ENCODE results near the gene ANKRD13D.

DNA sequence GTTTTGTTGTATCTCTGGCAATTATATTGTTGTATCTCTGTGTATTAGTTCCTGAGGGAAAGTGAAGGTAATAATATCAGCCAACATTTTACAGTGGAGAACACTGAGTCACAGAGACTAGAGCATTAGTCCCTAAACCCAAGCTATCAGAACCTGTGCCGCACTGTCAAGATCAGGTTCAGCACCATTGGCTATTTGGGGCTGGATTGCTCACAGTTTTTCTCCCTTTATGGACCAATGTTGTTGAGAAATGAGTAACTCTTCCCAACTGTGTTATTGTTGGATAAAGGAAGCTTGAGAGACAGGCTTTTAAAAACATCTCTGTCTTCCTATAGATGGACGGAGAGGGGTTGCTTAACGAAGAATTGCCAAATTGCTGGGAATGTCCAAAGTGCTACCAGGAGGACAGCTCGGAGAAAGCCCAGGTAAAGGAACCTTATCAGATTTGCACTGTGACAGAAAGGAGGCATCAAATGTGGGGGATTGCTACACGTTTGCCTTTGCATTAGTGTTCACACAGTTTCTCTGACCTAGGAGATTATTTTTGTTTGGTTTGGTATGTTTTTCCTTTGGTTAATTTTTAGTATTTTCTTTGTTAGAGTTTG is 41.1 kb upstream of the ANKRD13D start:
- TF ChIP-seq ZNF274 (IDR thresholded peaks at IDR 0.05; ENCODE audit: borderline replicate concordance, extremely low read depth, low read length) = no peak
- no peak for TF ChIP-seq POLR2AphosphoS5 (IDR thresholded peaks at IDR 0.05; ENCODE audit: low read depth, low read length)
- TF ChIP-seq EGR1 (IDR thresholded peaks at IDR 0.05; ENCODE audit: borderline replicate concordance, low read depth, low read length) = no peak
- no peak for TF ChIP-seq RAD21 (IDR thresholded peaks at IDR 0.05 in 1 of 2, conservative IDR thresholded peaks at IDR 0.05 in 1 of 2; ENCODE audit: low read depth in 2 of 2, low read length in 2 of 2)
- no peak for TF ChIP-seq USF2 (IDR thresholded peaks at IDR 0.05; ENCODE audit: low read length)
